Raji (cell line): Measurements from ENCODE around the gene C10orf95.

Source experiments
- POLR2A ChIP-seq: IDR thresholded peaks from 2 replicates; pipeline ENCODE4 v1.6.1; 2011; ENCODE audit warnings: low read depth, low read length, control low read depth; ENCODE audit not compliant: insufficient read depth

The C10orf95 gene

GRCh38 chr10:102426803-102427287 lies 24.5 kb downstream of the C10orf95 start:
- no peak for TF ChIP-seq POLR2A

- no peak for TF ChIP-seq POLR2A
Measured at GRCh38 chr10:102425444-102425843, 25.9 kb downstream of the C10orf95 start.

GRCh38 chr10:102424916-102425315 lies 26.4 kb downstream of the C10orf95 start:
- TF ChIP-seq POLR2A = no peak

- no peak for TF ChIP-seq POLR2A
Measured at GRCh38 chr10:102424145-102424544, 27.2 kb downstream of the C10orf95 start.

GRCh38 chr10:102423372-102423968 lies 27.9 kb downstream of the C10orf95 start:
- no peak for TF ChIP-seq POLR2A

GRCh38 chr10:102422545-102423129 lies 28.7 kb downstream of the C10orf95 start:
- no peak for TF ChIP-seq POLR2A

- TF ChIP-seq POLR2A = no peak
Measured at GRCh38 chr10:102421757-102422512, 29.4 kb downstream of the C10orf95 start.

GRCh38 chr10:102421507-102421756 lies 29.9 kb downstream of the C10orf95 start:
- TF ChIP-seq POLR2A = no peak

- TF ChIP-seq POLR2A = peak; percentile 70
Measured at GRCh38 chr10:102420714-102421506, 30.4 kb downstream of the C10orf95 start, which contains the start of gene FBXL15. Gene FBXL15 (plus strand): TSS chr10:102420836. CDS start chr10:102421130, 294 bp downstream.

- TF ChIP-seq POLR2A = no peak
Measured at GRCh38 chr10:102420181-102420713, 31.1 kb downstream of the C10orf95 start.

- TF ChIP-seq POLR2A = no peak
Measured at GRCh38 chr10:102419269-102420180, 31.8 kb downstream of the C10orf95 start.

- TF ChIP-seq POLR2A = no peak
Measured at GRCh38 chr10:102418622-102419268, 32.6 kb downstream of the C10orf95 start, which contains the start of gene PSD. Gene PSD (minus strand): TSS chr10:102418785. CDS start chr10:102417038, 1,747 bp downstream.

GRCh38 chr10:102416695-102417094 lies 34.6 kb downstream of the C10orf95 start:
- TF ChIP-seq POLR2A = no peak

- no peak for TF ChIP-seq POLR2A
Measured at GRCh38 chr10:102416283-102416682, 35.1 kb downstream of the C10orf95 start.

- TF ChIP-seq POLR2A = no peak
Measured at GRCh38 chr10:102414749-102415148, 36.6 kb downstream of the C10orf95 start.
